Subcutaneous abdominal adipose tissue (tissue), 5 donors: Measurements from ENCODE around the gene SRC.

Experiments
- H3K27ac ChIP-seq: one replicate; pipeline ENCODE4 v1.7.0; 2013; ENCODE audit warnings: low read depth, mild to moderate bottlenecking, inconsistent platforms, low read length, moderate library complexity
- H3K27me3 ChIP-seq, 5 donors: one replicate each; pipeline ENCODE4 v1.7.0; 2013; ENCODE audit warnings: low read length in 5 of 5, inconsistent platforms in 1 of 5; ENCODE audit not compliant: control insufficient read depth in 5 of 5, insufficient read depth in 4 of 5
- H3K36me3 ChIP-seq, 5 donors: one replicate each; pipeline ENCODE4 v1.7.0; 2013; ENCODE audit warnings: low read length in 5 of 5; ENCODE audit not compliant: control insufficient read depth in 5 of 5, insufficient read depth in 5 of 5
- H3K4me1 ChIP-seq, 5 donors: one replicate each; pipeline ENCODE4 v1.7.0; 2013; ENCODE audit warnings: low read length in 5 of 5, mild to moderate bottlenecking in 3 of 5, moderate library complexity in 1 of 5; ENCODE audit not compliant: control insufficient read depth in 5 of 5, insufficient read depth in 5 of 5
- H3K4me3 ChIP-seq, 5 donors: one replicate each; pipeline ENCODE4 v1.7.0; 2013; ENCODE audit warnings: low read length in 5 of 5, low read depth in 1 of 5
- H3K9ac ChIP-seq, 5 donors: one replicate each; pipeline ENCODE4 v1.7.0; 2013; ENCODE audit warnings: low read length in 5 of 5, mild to moderate bottlenecking in 4 of 5, moderate library complexity in 3 of 5
- H3K9me3 ChIP-seq, 5 donors: one replicate each; pipeline ENCODE4 v1.7.0; 2013; ENCODE audit warnings: low read length in 5 of 5; ENCODE audit not compliant: control insufficient read depth in 5 of 5
- donor health status: healthy.
- donor health status: healthy.
- donor health status: healthy.
- donor health status: healthy.
- donor health status: healthy.

SRC gene

GRCh38 chr20:37450344-37450743 lies 104.4 kb downstream of the SRC start:
- Histone ChIP-seq H3K9me3 (peaks cover 2 to 16% (median 10%) of the 10 kb centered on the region in 5 donors), H3K4me1 (peaks cover 0 to 2% (median 0%) of the 10 kb centered on the region in 5 donors), H3K27me3 (peaks cover 0 to 4% (median 2%) of the 10 kb centered on the region in 5 donors), H3K9ac (no peak overlapping the region), H3K36me3 (no peaks in the 10 kb centered on the region), H3K27ac (no peak overlapping the region), H3K4me3 (no peak overlapping the region)

- H3K9ac ChIP-seq = no peak overlapping the region
- H3K4me1 ChIP-seq = peaks cover 0 to 2% (median 0%) of the 10 kb centered on the region in 5 donors
- no peak overlapping the region for H3K4me3 ChIP-seq
These were observed 105.7 kb downstream of the SRC start for GRCh38 chr20:37451616-37452015.

GRCh38 chr20:37452236-37452635 lies 106.3 kb downstream of the SRC start:
- H3K4me1 ChIP-seq = peaks cover 0 to 2% (median 0%) of the 10 kb centered on the region in 5 donors
- no peaks in the 10 kb centered on the region for H3K36me3 ChIP-seq
- H3K9ac ChIP-seq = no peak overlapping the region
- no peak overlapping the region for H3K4me3 ChIP-seq
- H3K27me3 ChIP-seq = peaks cover 0 to 4% (median 2%) of the 10 kb centered on the region in 5 donors
- no peak overlapping the region for H3K27ac ChIP-seq
- peaks cover 2 to 23% (median 10%) of the 10 kb centered on the region in 5 donors for H3K9me3 ChIP-seq

More at GRCh38 chr20:37451616-37452015, 105.7 kb downstream of the SRC start:
- Histone ChIP-seq H3K27me3 (peaks cover 0 to 4% (median 2%) of the 10 kb centered on the region in 5 donors), H3K27ac (no peak overlapping the region), H3K36me3 (no peaks in the 10 kb centered on the region), H3K9me3 (peaks cover 2 to 23% (median 10%) of the 10 kb centered on the region in 5 donors)

GRCh38 chr20:37453288-37453687 lies 107.3 kb downstream of the SRC start:
- H3K27ac ChIP-seq = no peak overlapping the region
- H3K36me3 ChIP-seq = no peaks in the 10 kb centered on the region
- H3K9ac ChIP-seq = no peak overlapping the region
- H3K9me3 ChIP-seq = peaks cover 2 to 23% (median 10%) of the 10 kb centered on the region in 5 donors
- H3K4me3 ChIP-seq = no peak overlapping the region
- peaks cover 0 to 2% (median 0%) of the 10 kb centered on the region in 5 donors for H3K4me1 ChIP-seq
- H3K27me3 ChIP-seq = peaks cover 0 to 4% (median 2%) of the 10 kb centered on the region in 5 donors

- Histone ChIP-seq H3K27me3 (peaks cover 0 to 4% (median 2%) of the 10 kb centered on the region in 5 donors), H3K9me3 (peaks cover 2 to 26% (median 13%) of the 10 kb centered on the region in 5 donors), H3K4me3 (no peak overlapping the region), H3K4me1 (peaks cover 0 to 2% (median 0%) of the 10 kb centered on the region in 5 donors), H3K9ac (no peak overlapping the region), H3K27ac (no peak overlapping the region), H3K36me3 (no peaks in the 10 kb centered on the region)
These were observed 107.9 kb downstream of the SRC start for GRCh38 chr20:37453836-37454235.

- Histone ChIP-seq H3K4me1 (peaks cover 0 to 2% (median 0%) of the 10 kb centered on the region in 5 donors), H3K36me3 (no peaks in the 10 kb centered on the region), H3K4me3 (no peak overlapping the region), H3K9ac (no peak overlapping the region), H3K27me3 (peaks cover 0 to 4% (median 2%) of the 10 kb centered on the region in 5 donors), H3K9me3 (peaks cover 2 to 26% (median 13%) of the 10 kb centered on the region in 5 donors), H3K27ac (no peak overlapping the region)
These were observed 108.9 kb downstream of the SRC start for GRCh38 chr20:37454636-37455385.
